ENCODE measurements around the gene JADE1. TPM values are rescaled to one million over a fixed set of nuclear protein-coding genes. Genes with fewer than 3 reads are reported as not detected.

The JADE1 gene
- total RNA-seq, 1 donor from 2014 or later = 23.0 TPM

- Histone ChIP-seq H3K9ac (ENCODE audit: low read depth in 1 of 3, low read length in 3 of 3) (no peak overlapping the region), H3K27me3 (ENCODE audit: control insufficient read depth in 3 of 3, insufficient read depth in 3 of 3, low read length in 3 of 3) (no peaks in the 10 kb centered on the region), H3K4me1 (ENCODE audit: control insufficient read depth in 3 of 3, insufficient read depth in 3 of 3, low read length in 3 of 3) (peaks cover 6 to 30% (median 20%) of the 10 kb centered on the region in 3 donors), H3K9me3 (ENCODE audit: control insufficient read depth in 3 of 3, low read length in 3 of 3) (no peaks in the 10 kb centered on the region), H3K4me3 (ENCODE audit: low read length in 3 of 3) (no peak overlapping the region), H3K36me3 (ENCODE audit: control insufficient read depth in 3 of 3, insufficient read depth in 3 of 3, low read length in 3 of 3) (no peaks in the 10 kb centered on the region), H3K27ac (ENCODE audit: low read depth, low read length) (no peak overlapping the region)
These were observed 15.7 kb downstream of the JADE1 start for GRCh38 chr4:128825226-128825625.

- Histone ChIP-seq H3K9me3 (ENCODE audit: control insufficient read depth in 3 of 3, low read length in 3 of 3) (no peaks in the 10 kb centered on the region), H3K27ac (ENCODE audit: low read depth, low read length) (no peak overlapping the region), H3K36me3 (ENCODE audit: control insufficient read depth in 3 of 3, insufficient read depth in 3 of 3, low read length in 3 of 3) (no peaks in the 10 kb centered on the region), H3K9ac (ENCODE audit: low read depth in 1 of 3, low read length in 3 of 3) (no peak overlapping the region), H3K4me3 (ENCODE audit: low read length in 3 of 3) (no peak overlapping the region), H3K27me3 (ENCODE audit: control insufficient read depth in 3 of 3, insufficient read depth in 3 of 3, low read length in 3 of 3) (no peaks in the 10 kb centered on the region), H3K4me1 (ENCODE audit: control insufficient read depth in 3 of 3, insufficient read depth in 3 of 3, low read length in 3 of 3) (peaks cover 17 to 44% (median 34%) of the 10 kb centered on the region in 3 donors)
These were observed 17.8 kb downstream of the JADE1 start for GRCh38 chr4:128827296-128827695.

GRCh38 chr4:128830906-128831503, 21.5 kb downstream of the JADE1 start:
- Histone ChIP-seq H3K36me3 (ENCODE audit: control insufficient read depth in 3 of 3, insufficient read depth in 3 of 3, low read length in 3 of 3) (no peaks in the 10 kb centered on the region), H3K9ac (ENCODE audit: low read depth in 1 of 3, low read length in 3 of 3) (peak overlapping the region in 1 of 3 donors; percentile 2), H3K27ac (ENCODE audit: low read depth, low read length) (peak overlapping the region; percentile 28), H3K9me3 (ENCODE audit: control insufficient read depth in 3 of 3, low read length in 3 of 3) (no peaks in the 10 kb centered on the region), H3K4me1 (ENCODE audit: control insufficient read depth in 3 of 3, insufficient read depth in 3 of 3, low read length in 3 of 3) (peaks cover 21 to 42% (median 29%) of the 10 kb centered on the region in 3 donors), H3K4me3 (ENCODE audit: low read length in 3 of 3) (no peak overlapping the region), H3K27me3 (ENCODE audit: control insufficient read depth in 3 of 3, insufficient read depth in 3 of 3, low read length in 3 of 3) (no peaks in the 10 kb centered on the region)

GRCh38 chr4:128831531-128832242, 22.2 kb downstream of the JADE1 start:
- H3K9me3 ChIP-seq (ENCODE audit: control insufficient read depth in 3 of 3, low read length in 3 of 3) = no peaks in the 10 kb centered on the region
- no peaks in the 10 kb centered on the region for H3K36me3 ChIP-seq (ENCODE audit: control insufficient read depth in 3 of 3, insufficient read depth in 3 of 3, low read length in 3 of 3)
- no peak overlapping the region for H3K9ac ChIP-seq (ENCODE audit: low read depth in 1 of 3, low read length in 3 of 3)
- H3K27ac ChIP-seq (ENCODE audit: low read depth, low read length) = peak overlapping the region; percentile 28
- no peaks in the 10 kb centered on the region for H3K27me3 ChIP-seq (ENCODE audit: control insufficient read depth in 3 of 3, insufficient read depth in 3 of 3, low read length in 3 of 3)
- H3K4me3 ChIP-seq (ENCODE audit: low read length in 3 of 3) = no peak overlapping the region
- H3K4me1 ChIP-seq (ENCODE audit: control insufficient read depth in 3 of 3, insufficient read depth in 3 of 3, low read length in 3 of 3) = peaks cover 21 to 41% (median 27%) of the 10 kb centered on the region in 3 donors

DNA sequence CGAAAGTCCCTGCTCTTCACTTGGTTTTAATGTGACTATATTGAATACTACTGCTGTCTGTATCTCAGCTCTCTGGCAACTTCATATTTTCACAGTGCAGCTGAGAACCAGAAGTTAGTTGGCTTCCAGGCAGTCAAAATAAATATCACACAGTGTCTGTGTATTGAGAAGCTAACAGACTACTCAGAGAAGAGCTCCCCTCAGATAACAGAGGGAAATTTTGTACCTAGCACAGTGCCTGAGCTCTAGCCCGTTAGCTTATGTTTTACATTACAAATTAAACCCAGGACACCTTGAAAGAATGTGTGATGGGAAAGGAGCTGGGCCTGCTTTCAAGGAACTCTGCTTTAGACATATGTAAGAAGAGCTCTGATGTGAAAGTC, 22.7 kb downstream of the JADE1 start:
- H3K27ac ChIP-seq (ENCODE audit: low read depth, low read length) = peak overlapping the region; percentile 28
- no peaks in the 10 kb centered on the region for H3K27me3 ChIP-seq (ENCODE audit: control insufficient read depth in 3 of 3, insufficient read depth in 3 of 3, low read length in 3 of 3)
- no peak overlapping the region for H3K9ac ChIP-seq (ENCODE audit: low read depth in 1 of 3, low read length in 3 of 3)
- H3K36me3 ChIP-seq (ENCODE audit: control insufficient read depth in 3 of 3, insufficient read depth in 3 of 3, low read length in 3 of 3) = no peaks in the 10 kb centered on the region
- H3K9me3 ChIP-seq (ENCODE audit: control insufficient read depth in 3 of 3, low read length in 3 of 3) = no peaks in the 10 kb centered on the region
- H3K4me1 ChIP-seq (ENCODE audit: control insufficient read depth in 3 of 3, insufficient read depth in 3 of 3, low read length in 3 of 3) = peaks cover 24 to 45% (median 27%) of the 10 kb centered on the region in 3 donors
- H3K4me3 ChIP-seq (ENCODE audit: low read length in 3 of 3) = no peak overlapping the region

DNA sequence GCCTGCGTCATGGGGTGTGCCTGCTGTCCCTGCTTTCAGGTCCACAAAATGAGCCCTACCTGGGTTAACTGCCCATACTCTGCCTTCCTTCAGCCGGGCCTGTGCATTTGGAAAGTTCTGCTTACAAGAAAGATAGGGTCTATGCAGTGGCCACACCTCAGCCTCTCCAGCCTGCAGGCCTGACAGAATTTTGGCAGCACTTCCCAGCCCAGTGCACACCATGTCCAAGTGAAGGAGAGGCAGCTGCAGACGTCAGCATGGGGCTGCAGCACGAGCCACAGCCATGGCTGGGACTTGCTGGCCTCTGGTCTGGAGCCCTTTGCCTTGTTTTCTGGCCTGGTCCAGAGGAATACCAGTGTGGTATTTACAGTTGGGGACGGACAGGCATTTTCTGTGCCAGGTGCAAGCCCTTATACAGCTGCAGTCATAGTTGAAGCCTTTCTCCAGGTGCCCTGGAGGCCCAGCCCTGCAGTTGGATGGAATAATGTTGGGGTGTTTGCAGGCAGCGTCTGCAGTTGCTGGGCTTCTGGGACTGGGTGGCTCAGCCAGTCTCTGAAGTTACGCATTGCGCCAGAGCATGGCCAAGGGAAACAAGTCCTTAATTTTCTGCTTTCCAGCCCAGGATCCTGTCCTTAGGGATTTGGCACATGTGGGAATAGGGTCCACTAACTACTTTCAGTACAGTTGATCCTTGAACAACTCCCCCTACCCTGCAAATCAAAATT, 26.2 kb downstream of the JADE1 start:
- Histone ChIP-seq H3K27me3 (ENCODE audit: control insufficient read depth in 3 of 3, insufficient read depth in 3 of 3, low read length in 3 of 3) (no peaks in the 10 kb centered on the region), H3K27ac (ENCODE audit: low read depth, low read length) (peak overlapping the region; percentile 11), H3K4me1 (ENCODE audit: control insufficient read depth in 3 of 3, insufficient read depth in 3 of 3, low read length in 3 of 3) (peaks cover 27 to 55% (median 30%) of the 10 kb centered on the region in 3 donors), H3K9ac (ENCODE audit: low read depth in 1 of 3, low read length in 3 of 3) (peak overlapping the region; percentile 8 to 68 (median 34)), H3K4me3 (ENCODE audit: low read length in 3 of 3) (no peak overlapping the region), H3K9me3 (ENCODE audit: control insufficient read depth in 3 of 3, low read length in 3 of 3) (no peaks in the 10 kb centered on the region), H3K36me3 (ENCODE audit: control insufficient read depth in 3 of 3, insufficient read depth in 3 of 3, low read length in 3 of 3) (no peaks in the 10 kb centered on the region)

DNA sequence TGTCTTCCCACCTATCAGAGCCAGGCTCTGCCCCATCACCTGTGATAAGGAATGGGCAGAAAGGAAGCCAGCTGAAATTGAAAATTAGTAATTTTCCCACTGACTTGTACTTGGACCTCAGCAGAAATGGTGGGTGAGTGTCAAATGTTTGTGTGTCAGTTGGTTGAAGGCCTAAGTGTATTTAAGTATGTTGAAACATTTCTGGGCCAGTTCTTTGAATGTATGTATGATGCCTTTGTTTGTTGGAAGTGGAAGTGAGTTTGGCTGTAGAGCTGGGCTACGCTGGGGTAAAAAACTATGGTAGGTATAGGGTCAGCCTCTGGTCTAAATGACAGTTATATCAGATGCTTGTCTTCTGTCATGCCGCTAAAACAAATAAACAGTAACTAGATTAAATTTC, 27.7 kb downstream of the JADE1 start:
- H3K27ac ChIP-seq (ENCODE audit: low read depth, low read length) = no peak overlapping the region
- H3K27me3 ChIP-seq (ENCODE audit: control insufficient read depth in 3 of 3, insufficient read depth in 3 of 3, low read length in 3 of 3) = no peaks in the 10 kb centered on the region
- peaks cover 22 to 53% (median 27%) of the 10 kb centered on the region in 3 donors for H3K4me1 ChIP-seq (ENCODE audit: control insufficient read depth in 3 of 3, insufficient read depth in 3 of 3, low read length in 3 of 3)
- H3K9ac ChIP-seq (ENCODE audit: low read depth in 1 of 3, low read length in 3 of 3) = no peak overlapping the region
- H3K36me3 ChIP-seq (ENCODE audit: control insufficient read depth in 3 of 3, insufficient read depth in 3 of 3, low read length in 3 of 3) = no peaks in the 10 kb centered on the region
- H3K9me3 ChIP-seq (ENCODE audit: control insufficient read depth in 3 of 3, low read length in 3 of 3) = no peaks in the 10 kb centered on the region
- no peak overlapping the region for H3K4me3 ChIP-seq (ENCODE audit: low read length in 3 of 3)

GRCh38 chr4:128837679-128838078, 28.2 kb downstream of the JADE1 start:
- no peak overlapping the region for H3K9ac ChIP-seq (ENCODE audit: low read depth in 1 of 3, low read length in 3 of 3)
- no peaks in the 10 kb centered on the region for H3K36me3 ChIP-seq (ENCODE audit: control insufficient read depth in 3 of 3, insufficient read depth in 3 of 3, low read length in 3 of 3)
- peaks cover 22 to 56% (median 27%) of the 10 kb centered on the region in 3 donors for H3K4me1 ChIP-seq (ENCODE audit: control insufficient read depth in 3 of 3, insufficient read depth in 3 of 3, low read length in 3 of 3)
- no peaks in the 10 kb centered on the region for H3K27me3 ChIP-seq (ENCODE audit: control insufficient read depth in 3 of 3, insufficient read depth in 3 of 3, low read length in 3 of 3)
- H3K4me3 ChIP-seq (ENCODE audit: low read length in 3 of 3) = peak overlapping the region in 1 of 3 donors; percentile 8
- H3K9me3 ChIP-seq (ENCODE audit: control insufficient read depth in 3 of 3, low read length in 3 of 3) = no peaks in the 10 kb centered on the region
- no peak overlapping the region for H3K27ac ChIP-seq (ENCODE audit: low read depth, low read length)

DNA sequence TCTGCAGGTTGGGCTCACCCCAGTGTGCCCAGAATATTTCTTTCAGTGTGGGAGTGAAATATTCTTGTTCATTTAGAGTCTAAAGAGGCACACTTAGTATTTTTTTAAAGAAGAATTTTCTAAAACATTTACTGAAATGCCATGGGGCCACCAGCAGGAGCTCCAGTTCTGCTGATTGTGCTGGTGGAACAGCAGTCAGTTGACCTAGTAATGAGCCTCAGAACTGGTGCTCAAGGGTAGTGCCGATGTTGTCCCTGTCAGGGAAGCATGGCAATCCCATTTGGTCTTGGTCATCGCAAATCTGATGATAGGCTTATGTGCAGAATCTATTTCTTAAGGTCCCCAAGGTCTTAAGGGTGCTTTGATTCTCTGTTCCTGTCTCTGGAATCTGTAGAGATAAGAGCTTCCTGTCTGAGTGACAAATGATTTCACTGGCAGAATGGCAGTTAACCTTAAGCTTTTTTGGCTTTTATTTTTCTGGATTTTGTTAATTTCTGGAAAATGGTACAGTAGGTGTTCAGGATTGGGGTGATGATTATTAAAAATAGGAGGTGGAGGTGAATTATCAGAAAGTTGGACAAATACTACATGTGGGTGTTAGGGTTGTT, 31.3 kb downstream of the JADE1 start:
- no peak overlapping the region for H3K27ac ChIP-seq (ENCODE audit: low read depth, low read length)
- H3K9me3 ChIP-seq (ENCODE audit: control insufficient read depth in 3 of 3, low read length in 3 of 3) = no peaks in the 10 kb centered on the region
- peaks cover 0 to 12% (median 5%) of the 10 kb centered on the region in 3 donors for H3K36me3 ChIP-seq (ENCODE audit: control insufficient read depth in 3 of 3, insufficient read depth in 3 of 3, low read length in 3 of 3)
- H3K9ac ChIP-seq (ENCODE audit: low read depth in 1 of 3, low read length in 3 of 3) = no peak overlapping the region
- H3K4me1 ChIP-seq (ENCODE audit: control insufficient read depth in 3 of 3, insufficient read depth in 3 of 3, low read length in 3 of 3) = peaks cover 27 to 70% (median 32%) of the 10 kb centered on the region in 3 donors
- no peak overlapping the region for H3K4me3 ChIP-seq (ENCODE audit: low read length in 3 of 3)
- H3K27me3 ChIP-seq (ENCODE audit: control insufficient read depth in 3 of 3, insufficient read depth in 3 of 3, low read length in 3 of 3) = no peaks in the 10 kb centered on the region

Measured in skeletal muscle tissue (tissue), 4 donors.